Ovary (tissue), 9 donors: Measurements from ENCODE around the gene RFXAP. TPM values are rescaled to one million over a fixed set of nuclear protein-coding genes. Genes with fewer than 3 reads are reported as not detected.

Experiments
- DNase-seq, 5 donors: peaks; one replicate each; pipeline ENCODE4 v3.0.0-alpha.2; 2019 to 2020
- H3K27ac ChIP-seq, 2 donors: fragments of 200-600 bp; one replicate each; pipeline versions ENCODE4 v1.5.1 to v1.8.0; 2019 to 2022
- H3K27me3 ChIP-seq: fragments of 200-600 bp; one replicate; pipeline ENCODE4 v1.8.0; 2022
- H3K36me3 ChIP-seq: fragments of 200-600 bp; sonication (generic); one replicate; pipeline ENCODE4 v1.5.1; 2019
- H3K4me1 ChIP-seq: one replicate; pipeline ENCODE4 v1.8.1; 2013; ENCODE audit warnings: mild to moderate bottlenecking, moderate library complexity; ENCODE audit not compliant: insufficient read depth
- H3K4me3 ChIP-seq: fragments of 200-600 bp; sonication (generic); one replicate; pipeline ENCODE4 v1.5.1; 2017
- H3K9me3 ChIP-seq, 2 donors: fragments of 200-600 bp in 1 of 2; sonication (generic) in 1 of 2; one replicate each; pipeline versions ENCODE4 v1.5.1 to v1.8.1; 2013 to 2019; ENCODE audit warnings: mild to moderate bottlenecking in 1 of 2, moderate library complexity in 1 of 2
- CTCF ChIP-seq, 3 donors: fragments of 450-650 bp in 2 of 3; fragments of 200-600 bp in 1 of 3; IDR thresholded peaks; one replicate each; pipeline versions ENCODE4 v1.5.1 to v1.8.0; 2016 to 2022; ENCODE audit warnings: antibody characterized with exemption in 3 of 3, mild to moderate bottlenecking in 1 of 3
- EP300 ChIP-seq: sonication (generic); formaldehyde crosslinking; IDR thresholded peaks from one replicate; pipeline ENCODE4 v1.6.1; 2017; ENCODE audit warnings: antibody characterized with exemption
- POLR2A ChIP-seq: fragments of 450-650 bp; IDR thresholded peaks from one replicate; pipeline ENCODE4 v1.6.1; 2017; ENCODE audit warnings: antibody characterized with exemption, mild to moderate bottlenecking, moderate library complexity
- WGBS, 3 donors: extraction: QIAGEN DNeasy Blood & Tissue Kit in 1 of 3; methylation state at CpG; one replicate each; pipeline versions ENCODE4 v1.1.5 to v1.1.7; 2013 to 2017; 5-methylcytosine and 5-hydroxymethylcytosine counted together
- intact Hi-C, 4 donors: fragments of 100-400 bp; cut with DNase I; formaldehyde crosslinking; loops; one replicate each; pipeline versions ENCODE4 v1.11.0 to v1.15.1; 2022 to 2023
- polyA plus RNA-seq, 2 donors: library from polyadenylated mRNA; stranded (reverse); fragments of 200-250 nt in 1 of 2; fragments of 350-450 nt in 1 of 2; fragmentation: Illumina TruSeq in 1 of 2; extraction: RNeasy Lipid Tissue Mini Kit (QIAGEN cat#74804) in 1 of 2; gene quantifications; one replicate each; pipeline ENCODE4 v1.2.3, GENCODE V29; 2013 to 2014
- total RNA-seq, 7 donors: library from RNA; depleted of rRNA in 2 of 7; stranded (reverse); fragments of >200 nt in 2 of 7; fragmentation: NEBNext Ultra II Directional in 3 of 7; extraction: Animal tissue kit (Norgen Biotek cat#: 25700) in 3 of 7; gene quantifications; one replicate each; pipeline versions ENCODE4 v1.1.0 to v1.2.4, GENCODE V29; 2016 to 2023
- donor health status: DM: no; HTN: no; CAD: no; lungs with moderate emphysema.
- donor health status: DM: no; HTN: no; CAD: no.
- donor health status: Bipolar disorder and iron deficiency.
- donor health status: DM: yes; HTN: yes; CAD: no.
- donor health status: DM: no; HTN: no; CAD: no.
- donor health status: DM: yes; HTN: yes; CAD: no.

RFXAP gene
- total and polyA plus RNA-seq, 9 donors, result 5.4 to 10.9 (median 7.4) TPM

- Histone ChIP-seq H3K4me3 (no peak overlapping the region), H3K36me3 (no peaks in the 10 kb centered on the region), H3K4me1 (no peaks in the 10 kb centered on the region), H3K27me3 (no peaks in the 10 kb centered on the region), H3K27ac (no peak overlapping the region), H3K9me3 (no peaks in the 10 kb centered on the region)
- 87 to 96% (median 90%) methylated on average over 2 of the region's 2 CpGs for WGBS, 3 donors
- TF ChIP-seq CTCF (IDR thresholded peaks at IDR 0.05), result no peak
- TF ChIP-seq POLR2A, result no peak
- no peak for TF ChIP-seq EP300
- intact Hi-C loops, result no loop called here
- DNase-seq, result no peak
Measured at GRCh38 chr13:36806102-36806501, 12.9 kb upstream of the RFXAP start.

GRCh38 chr13:36807616-36808015 lies 11.4 kb upstream of the RFXAP start:
- WGBS, 3 donors, result 85 to 92% (median 85%) methylated on average over 2 of the region's 2 CpGs
- no peaks in the 10 kb centered on the region for H3K4me1 ChIP-seq
- intact Hi-C loops, result no loop called here
- DNase-seq, result no peak
- no peaks in the 10 kb centered on the region for H3K27me3 ChIP-seq
- no peak overlapping the region for H3K27ac ChIP-seq
- H3K36me3 ChIP-seq, result no peaks in the 10 kb centered on the region
- H3K4me3 ChIP-seq, result no peak overlapping the region
- no peak for TF ChIP-seq CTCF (IDR thresholded peaks at IDR 0.05)
- no peak for TF ChIP-seq POLR2A
- TF ChIP-seq EP300, result no peak
- no peaks in the 10 kb centered on the region for H3K9me3 ChIP-seq

- no peaks in the 10 kb centered on the region for H3K9me3 ChIP-seq
- no peak for DNase-seq
- no peak overlapping the region for H3K4me3 ChIP-seq
- H3K4me1 ChIP-seq, result no peaks in the 10 kb centered on the region
- TF ChIP-seq CTCF (IDR thresholded peaks at IDR 0.05) (no peak), POLR2A (no peak), EP300 (no peak)
- H3K27me3 ChIP-seq, result no peaks in the 10 kb centered on the region
- H3K27ac ChIP-seq, result no peak overlapping the region
- 85 to 94% (median 90%) methylated on average over 1 of the region's 1 CpG for WGBS, 3 donors
- H3K36me3 ChIP-seq, result no peaks in the 10 kb centered on the region
- intact Hi-C loops, result no loop called here
Measured at GRCh38 chr13:36813225-36813624, 5.8 kb upstream of the RFXAP start.

GRCh38 chr13:36814465-36814864 lies 4.6 kb upstream of the RFXAP start:
- Histone ChIP-seq H3K36me3 (no peaks in the 10 kb centered on the region), H3K27me3 (no peaks in the 10 kb centered on the region), H3K4me3 (no peak overlapping the region), H3K27ac (no peak overlapping the region), H3K9me3 (no peaks in the 10 kb centered on the region), H3K4me1 (no peaks in the 10 kb centered on the region)
- TF ChIP-seq CTCF (IDR thresholded peaks at IDR 0.05) (no peak), POLR2A (no peak), EP300 (no peak)
- WGBS, 3 donors, result 38 to 48% (median 42%) methylated on average over 9 of the region's 9 CpGs
- intact Hi-C loops, result no loop called here
- no peak for DNase-seq

- 72 to 83% (median 78%) methylated on average over 2 of the region's 2 CpGs for WGBS, 3 donors
- intact Hi-C loops, result no loop called here
- H3K27me3 ChIP-seq, result no peaks in the 10 kb centered on the region
Measured at GRCh38 chr13:36815062-36815461, 4.0 kb upstream of the RFXAP start.

More at GRCh38 chr13:36815062-36815461, 4.0 kb upstream of the RFXAP start:
- Histone ChIP-seq H3K27ac (no peak overlapping the region), H3K4me3 (no peak overlapping the region), H3K4me1 (peaks cover 1% of the 10 kb centered on the region), H3K9me3 (no peaks in the 10 kb centered on the region), H3K36me3 (no peaks in the 10 kb centered on the region)
- TF ChIP-seq POLR2A, result no peak
- no peak for TF ChIP-seq EP300
- DNase-seq, result no peak
